Measurements from ENCODE around the gene DNM3.
A peak's percentile ranks its signal among the peaks of the same experiment; 100 is the strongest.

Gene DNM3

DNA sequence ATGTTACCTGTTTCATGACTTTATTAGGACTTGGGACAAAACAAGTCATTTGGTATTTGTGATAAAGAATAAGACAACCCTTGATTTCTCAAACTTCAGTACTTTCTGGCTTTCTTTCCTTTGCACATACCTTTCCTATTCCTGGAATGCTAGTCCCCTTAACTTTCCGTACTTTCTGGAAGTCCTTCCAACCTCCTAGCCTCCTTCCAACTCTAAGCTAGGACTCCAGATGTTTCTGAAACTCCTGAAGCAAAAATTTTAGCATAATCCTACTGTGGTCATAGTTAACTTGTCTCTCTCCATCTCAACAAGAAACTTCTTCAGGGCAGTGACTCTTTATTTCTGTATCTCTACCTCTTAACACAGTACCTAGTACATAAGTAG lies 559.4 kb downstream of the DNM3 start:
- DNase-seq (ENCODE audit: low read depth, low spot score) = no peak
- H3K4me3 ChIP-seq (ENCODE audit: low read length) = no peak overlapping the region

DNA sequence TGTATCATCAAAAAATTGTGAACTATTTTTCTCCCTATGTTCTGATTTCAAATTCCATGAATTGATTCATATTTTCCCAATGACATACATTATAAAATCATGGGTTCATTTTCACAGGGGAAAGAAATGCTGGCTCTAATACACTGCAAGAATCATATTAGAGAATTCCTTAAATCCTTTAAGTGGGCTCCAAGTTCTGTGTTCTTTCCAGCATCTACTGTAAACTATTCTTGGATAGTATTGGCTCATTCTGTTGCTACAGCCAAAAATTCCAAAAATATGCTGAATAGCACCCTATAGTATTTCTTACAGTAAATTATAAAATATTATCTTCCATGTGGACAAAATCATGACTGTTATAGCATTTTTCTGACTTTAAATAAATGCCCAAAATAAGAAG lies 560.2 kb downstream of the DNM3 start:
- H3K4me3 ChIP-seq (ENCODE audit: low read length) = no peak overlapping the region

DNA sequence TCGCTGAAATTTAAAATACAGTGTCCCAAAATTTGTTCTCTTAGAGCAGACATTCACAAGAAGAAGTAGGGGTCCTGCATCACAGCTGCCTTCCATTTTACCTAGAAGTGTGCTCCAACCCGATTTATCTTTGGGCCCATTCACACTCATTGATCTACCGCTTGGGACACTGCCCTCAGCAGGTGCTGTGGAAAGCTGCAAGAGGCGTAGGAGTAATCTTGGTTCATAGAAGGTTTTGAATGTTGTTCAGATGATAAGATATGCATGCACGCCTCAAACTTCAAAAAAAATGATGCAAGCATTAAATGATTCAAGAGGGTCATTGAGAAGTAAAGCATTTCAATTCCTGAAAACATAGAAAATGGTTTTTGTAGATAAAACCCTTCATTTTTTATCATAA lies 560.6 kb downstream of the DNM3 start:
- no peak overlapping the region for H3K4me3 ChIP-seq (ENCODE audit: low read length)
- no peak for DNase-seq (ENCODE audit: low read depth, low spot score)

More for the DNA sequence above, 560.2 kb downstream of the DNM3 start:
- no peak for DNase-seq (ENCODE audit: low read depth, low spot score)

DNA sequence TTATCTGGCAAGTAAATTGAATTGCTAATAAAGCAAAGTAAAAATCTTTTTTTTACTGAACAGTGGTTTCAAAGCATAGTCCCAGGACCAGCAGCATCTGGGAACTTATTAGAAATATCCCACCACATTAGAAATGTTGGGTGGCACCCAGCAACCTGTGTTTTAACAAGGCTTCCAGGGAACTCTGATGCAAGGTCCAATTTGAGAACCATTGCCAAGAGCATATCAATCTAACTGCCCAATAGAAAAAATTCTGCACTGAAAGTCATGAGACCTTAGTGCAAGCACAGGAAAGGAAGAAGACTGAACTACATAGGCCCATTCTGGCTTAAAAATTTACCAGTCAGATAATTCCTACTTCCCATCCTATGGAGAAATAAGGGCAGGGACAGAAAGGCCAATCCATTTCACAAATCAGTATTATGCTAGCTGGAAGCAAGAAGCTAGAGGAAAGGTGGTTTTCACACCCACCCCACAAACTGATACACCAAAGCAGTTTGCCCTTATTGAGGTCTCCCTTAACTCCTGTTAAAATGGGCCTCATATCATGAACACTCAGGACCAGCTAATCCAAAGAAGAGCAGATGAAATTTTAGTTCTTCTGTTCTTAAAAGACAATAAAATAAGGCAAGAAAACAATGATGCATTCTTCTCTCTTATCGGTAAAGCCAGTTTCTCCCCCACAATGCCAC lies 561.7 kb downstream of the DNM3 start:
- no peak overlapping the region for H3K4me3 ChIP-seq (ENCODE audit: low read length)
- no peak for DNase-seq (ENCODE audit: low read depth, low spot score)

DNA sequence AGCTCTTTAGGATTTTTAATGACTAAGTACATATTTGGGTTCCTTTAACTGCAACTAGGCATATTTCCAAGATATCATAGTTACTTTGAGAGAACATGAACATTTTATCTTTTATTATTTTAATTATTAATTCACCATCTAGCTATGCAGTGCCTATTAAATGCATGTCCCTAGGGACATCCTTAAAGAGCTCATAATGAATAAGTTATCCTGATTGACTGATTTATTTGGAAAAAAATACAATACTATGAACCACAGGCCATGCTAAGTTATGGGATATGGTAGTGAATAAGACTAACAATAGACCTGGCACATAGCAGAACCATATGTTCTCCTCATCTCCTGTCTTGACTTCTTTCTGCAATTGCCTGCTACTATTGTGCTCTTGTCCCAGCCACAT lies 562.8 kb downstream of the DNM3 start:
- no peak for DNase-seq (ENCODE audit: low read depth, low spot score)

DNA sequence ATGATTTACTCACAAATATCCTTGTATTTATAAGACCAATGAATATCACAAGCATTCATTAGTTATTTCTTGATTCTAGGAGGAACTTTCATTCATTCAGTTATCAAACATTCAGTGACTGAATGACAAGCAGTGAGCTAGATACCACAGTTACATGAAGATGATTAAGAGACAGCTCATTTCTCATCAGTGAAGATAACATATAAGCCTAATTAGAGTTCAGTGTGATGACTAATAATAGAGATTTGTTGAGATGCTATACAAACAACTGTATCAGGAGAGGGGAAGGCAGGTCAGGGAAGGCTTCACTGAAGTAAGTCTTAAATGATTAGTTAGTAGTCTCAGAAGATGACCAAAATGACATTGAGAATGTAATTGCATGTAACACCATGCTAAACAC lies 564.6 kb downstream of the DNM3 start:
- no peak overlapping the region for H3K4me3 ChIP-seq (ENCODE audit: low read length)
- DNase-seq (ENCODE audit: low read depth, low spot score) = no peak

More for the DNA sequence above, 562.8 kb downstream of the DNM3 start:
- H3K4me3 ChIP-seq (ENCODE audit: low read length) = no peak overlapping the region

DNA sequence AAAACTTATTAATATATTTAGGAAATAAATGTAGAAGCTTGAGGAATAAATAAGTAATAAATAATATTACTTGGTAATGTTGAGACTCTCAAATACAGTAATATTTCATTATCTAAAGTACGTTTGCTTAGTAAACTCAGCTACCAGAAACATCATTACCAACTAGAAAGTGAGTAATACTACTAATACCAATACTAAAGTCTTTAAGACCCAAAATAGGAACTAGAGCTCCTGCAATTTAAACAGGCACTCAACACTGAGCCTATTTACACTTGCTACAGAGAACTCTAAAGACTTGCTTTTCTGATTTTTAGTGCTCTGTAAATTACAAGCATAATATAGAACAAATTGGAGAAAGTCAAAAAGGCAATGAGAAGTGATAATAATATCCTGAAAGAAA lies 565.7 kb downstream of the DNM3 start:
- H3K4me3 ChIP-seq (ENCODE audit: low read length) = no peak overlapping the region
- no peak for DNase-seq (ENCODE audit: low read depth, low spot score)

DNA sequence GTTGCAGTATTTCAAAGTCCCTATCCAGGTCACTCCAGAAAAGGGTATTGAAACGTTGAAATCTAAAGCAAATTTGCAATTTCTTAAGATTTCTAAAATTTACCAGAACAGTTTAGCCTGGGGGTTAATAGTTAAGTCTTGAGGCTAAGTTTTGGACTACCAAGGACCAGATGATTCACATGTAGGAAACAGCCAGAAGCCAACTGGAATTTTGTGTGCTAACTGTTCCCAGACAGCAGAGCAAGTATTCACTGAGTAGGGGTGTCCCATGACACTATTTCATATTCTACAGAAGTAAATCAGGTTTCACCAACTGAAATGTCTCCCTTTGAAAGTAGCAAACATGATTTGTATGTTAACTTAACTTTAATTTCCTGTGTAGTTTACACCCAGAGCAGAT lies 567.7 kb downstream of the DNM3 start:
- DNase-seq (ENCODE audit: low read depth, low spot score) = no peak
- no peak overlapping the region for H3K4me3 ChIP-seq (ENCODE audit: low read length)

DNA sequence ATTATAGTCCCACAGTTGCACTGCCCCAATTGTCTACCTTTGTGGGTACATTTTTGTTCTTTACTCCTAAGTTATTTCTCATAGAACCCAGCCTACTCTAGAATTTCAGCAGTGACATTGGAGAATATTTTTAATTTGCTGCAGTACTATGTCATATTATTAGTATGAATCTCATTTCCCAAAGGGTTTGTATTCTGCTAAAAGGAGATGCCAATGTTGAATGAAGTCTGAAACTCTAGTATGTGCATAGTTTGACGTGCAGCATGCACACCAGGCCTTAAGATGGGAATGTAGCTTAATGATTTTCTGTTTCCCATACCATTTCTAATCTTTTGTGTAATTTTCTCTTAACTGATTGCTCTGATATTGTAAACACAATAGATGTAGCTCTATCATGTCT lies 568.7 kb downstream of the DNM3 start:
- no peak for DNase-seq (ENCODE audit: low read depth, low spot score)
- no peak overlapping the region for H3K4me3 ChIP-seq (ENCODE audit: low read length)

DNA sequence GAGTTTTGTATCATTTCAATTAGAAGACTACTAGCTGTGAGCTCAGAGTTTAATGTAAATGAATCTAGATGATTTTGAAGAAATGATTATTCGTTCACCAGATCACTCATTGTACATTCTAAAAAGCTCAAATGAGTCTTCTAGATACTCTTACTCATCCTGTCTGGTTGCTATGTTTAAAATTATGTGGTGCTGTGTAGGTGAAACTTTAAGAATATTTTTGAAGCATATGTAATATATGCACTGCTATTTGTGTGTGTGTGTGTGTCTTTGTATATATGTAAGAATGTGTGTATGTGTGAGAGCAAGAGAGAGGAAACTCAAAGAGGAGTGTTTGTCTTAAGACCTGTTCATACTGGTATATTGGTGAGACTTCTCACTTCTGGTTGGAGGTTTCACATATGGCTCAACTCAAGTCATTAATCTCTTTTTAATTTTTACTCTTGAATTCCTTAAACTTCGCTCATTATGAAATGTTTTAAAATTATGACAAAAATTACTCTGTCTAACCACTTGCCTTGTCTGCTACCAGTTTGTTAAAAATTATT lies 570.6 kb downstream of the DNM3 start:
- no peak for DNase-seq (ENCODE audit: low read depth, low spot score)
- no peak overlapping the region for H3K4me3 ChIP-seq (ENCODE audit: low read length)

DNA sequence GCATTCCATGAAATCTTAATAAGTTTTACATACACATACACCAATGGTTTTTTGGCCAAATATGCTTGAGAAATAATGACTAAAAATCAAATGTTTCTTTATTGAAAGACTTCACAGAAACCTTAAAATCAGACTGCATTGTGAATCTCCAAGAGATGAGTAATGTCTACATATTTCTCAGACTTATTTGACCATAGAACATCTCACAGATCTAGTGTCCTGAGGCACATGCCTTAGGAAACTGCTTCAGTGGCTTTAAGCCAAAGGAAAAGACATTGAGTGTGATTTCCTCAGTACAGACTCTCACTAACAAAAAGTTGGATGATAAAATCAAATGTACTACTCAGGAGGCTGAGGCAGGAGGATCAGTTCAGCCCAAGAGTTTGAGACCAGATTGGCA lies 573.0 kb downstream of the DNM3 start:
- no peak overlapping the region for H3K4me3 ChIP-seq (ENCODE audit: low read length)
- DNase-seq (ENCODE audit: low read depth, low spot score) = no peak

DNA sequence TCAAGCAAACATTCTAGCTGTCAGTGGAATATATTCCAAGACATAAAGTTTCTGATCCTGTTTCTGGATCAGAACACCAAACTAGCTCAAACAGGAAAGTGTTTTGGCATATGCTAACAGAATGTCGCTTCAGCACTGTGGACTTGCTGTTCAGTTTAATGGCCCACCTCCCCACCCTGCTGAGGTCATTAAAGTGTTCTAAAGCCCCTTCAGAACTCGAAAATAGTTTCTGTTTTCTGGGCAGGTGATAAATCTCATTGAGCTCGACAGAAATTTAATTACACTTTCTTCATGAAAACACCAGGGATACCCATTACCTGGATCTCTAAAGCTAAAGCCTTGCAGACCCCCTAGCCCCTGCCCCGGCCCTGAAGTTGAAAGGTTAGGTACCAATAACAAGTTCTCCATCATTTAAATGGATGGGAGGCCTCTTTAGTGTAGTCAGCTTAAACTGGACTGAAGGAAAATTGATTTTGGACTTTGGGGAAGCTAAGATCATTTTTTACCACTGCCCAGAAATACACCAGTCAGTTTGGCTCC lies 575.3 kb downstream of the DNM3 start:
- no peak overlapping the region for H3K4me3 ChIP-seq (ENCODE audit: low read length)
- DNase-seq (ENCODE audit: low read depth, low spot score) = no peak

DNA sequence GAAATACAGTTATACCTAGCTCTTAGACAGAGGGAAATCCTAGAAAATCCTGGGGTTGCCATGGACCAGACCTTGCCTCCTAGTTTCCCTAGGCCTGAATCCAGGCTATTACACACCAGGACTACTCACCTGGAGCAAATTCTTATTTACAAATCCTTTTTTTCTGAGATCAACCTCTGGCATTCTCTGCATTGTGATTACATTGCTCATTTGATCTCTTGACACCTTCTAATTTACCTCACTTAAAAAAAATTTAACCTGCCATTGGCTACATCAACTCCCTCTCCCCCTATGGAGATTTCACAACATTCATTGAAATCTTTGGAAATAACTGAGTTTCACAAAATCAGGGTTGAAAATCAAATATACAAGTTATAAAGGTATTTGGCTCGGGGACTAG lies 576.3 kb downstream of the DNM3 start:
- DNase-seq (ENCODE audit: low read depth, low spot score) = no peak

DNA sequence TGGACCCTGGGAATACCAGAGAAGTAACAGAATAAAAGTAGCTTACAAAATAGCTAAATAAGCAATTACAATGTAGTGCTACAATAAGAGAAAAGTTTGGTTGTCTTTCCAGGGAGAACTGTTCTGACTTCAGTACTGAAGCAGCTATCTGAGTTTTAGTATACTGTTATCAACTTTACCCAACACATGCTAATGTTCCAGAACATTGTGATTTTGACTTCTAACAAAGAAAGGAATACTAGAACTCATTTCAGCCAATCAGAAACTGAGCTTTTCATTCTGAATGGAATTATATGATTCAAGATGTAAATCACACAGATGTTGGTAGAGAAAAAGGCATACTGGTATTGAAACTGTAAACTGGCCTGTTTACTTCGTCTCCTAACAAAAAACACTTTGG lies 579.1 kb downstream of the DNM3 start, which contains the start of gene C1orf105:
TSS of gene C1orf105 (plus strand) at position 301 of the 400 bp plus-strand sequence. CDS start 201 bp downstream, outside the sequence.
- no peak within 1 kb of the TSS for H3K4me3 ChIP-seq (ENCODE audit: low read length)
- no peak for DNase-seq (ENCODE audit: low read depth, low spot score)

More for the DNA sequence above, 576.3 kb downstream of the DNM3 start:
- H3K4me3 ChIP-seq (ENCODE audit: low read length) = no peak overlapping the region

DNA sequence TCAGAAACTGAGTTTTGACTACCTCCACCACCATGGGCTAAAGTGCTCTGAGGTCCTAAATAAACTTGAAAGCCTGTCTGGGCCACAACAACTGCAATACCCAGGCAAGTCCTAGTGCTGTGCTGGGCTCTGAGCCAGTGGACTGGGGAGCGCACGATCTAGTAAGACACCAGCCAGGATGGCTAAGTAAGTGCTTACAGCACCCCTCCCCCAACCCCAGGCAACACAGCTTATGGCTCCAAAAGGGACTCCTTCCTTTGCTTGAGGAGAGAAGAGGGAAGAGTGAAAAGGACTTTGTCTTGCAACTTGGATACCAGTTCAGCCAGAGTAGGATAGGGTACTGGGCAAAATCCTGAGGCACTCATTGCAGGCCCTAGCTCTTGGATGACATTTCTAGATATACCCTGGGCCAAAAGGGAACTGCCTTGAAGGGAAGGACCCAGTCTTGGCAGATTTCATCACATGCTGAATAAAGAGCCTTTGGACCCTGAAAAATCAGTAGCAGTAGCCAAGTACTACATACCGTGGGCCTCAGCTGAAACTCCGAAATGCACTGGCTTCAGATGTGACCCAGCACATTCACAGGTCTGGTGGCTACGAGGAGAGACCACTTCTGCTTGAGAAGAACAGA lies 580.8 kb downstream of the DNM3 start:
- H3K4me3 ChIP-seq (ENCODE audit: low read length) = no peak overlapping the region
- no peak for DNase-seq (ENCODE audit: low read depth, low spot score)

DNA sequence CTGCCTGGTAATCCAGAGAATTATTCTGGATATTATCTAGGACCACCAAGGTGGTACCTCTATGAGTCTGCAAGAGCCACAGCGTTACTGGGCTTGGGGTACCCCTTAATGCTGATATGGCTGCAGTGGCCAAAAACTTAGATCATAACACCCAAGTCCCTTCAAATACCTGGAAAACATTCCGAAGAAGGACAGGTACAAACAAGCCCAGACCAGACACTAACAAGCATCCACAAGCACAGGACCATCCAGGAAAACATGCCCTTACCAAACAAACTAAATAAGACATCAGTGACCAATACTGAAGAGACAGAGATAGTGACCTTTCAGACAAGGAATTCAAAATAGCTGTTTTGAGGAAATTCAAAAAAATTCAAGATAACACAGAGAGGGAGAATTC lies 582.0 kb downstream of the DNM3 start:
- no peak overlapping the region for H3K4me3 ChIP-seq (ENCODE audit: low read length)
- no peak for DNase-seq (ENCODE audit: low read depth, low spot score)

DNA sequence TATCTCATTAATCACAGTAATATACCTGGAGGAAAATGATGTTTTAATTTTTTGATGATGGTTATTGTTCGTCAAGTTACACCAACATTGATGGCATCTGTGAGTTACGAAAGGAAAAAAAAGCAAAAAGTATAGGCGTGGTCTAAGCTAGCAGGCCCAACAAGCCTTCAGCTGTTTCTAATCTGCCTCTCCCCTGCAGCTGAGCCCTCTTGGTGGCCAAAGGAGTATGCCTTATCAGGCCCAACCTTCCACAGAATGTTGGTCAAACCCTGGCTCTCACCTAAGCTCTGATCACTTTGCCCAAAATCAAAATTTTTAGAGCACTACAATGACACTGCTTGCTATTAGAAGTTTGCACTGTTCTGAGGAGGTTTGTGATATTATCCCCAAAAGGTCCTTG lies 584.0 kb downstream of the DNM3 start:
- no peak for DNase-seq (ENCODE audit: low read depth, low spot score)
- no peak overlapping the region for H3K4me3 ChIP-seq (ENCODE audit: low read length)

DNA sequence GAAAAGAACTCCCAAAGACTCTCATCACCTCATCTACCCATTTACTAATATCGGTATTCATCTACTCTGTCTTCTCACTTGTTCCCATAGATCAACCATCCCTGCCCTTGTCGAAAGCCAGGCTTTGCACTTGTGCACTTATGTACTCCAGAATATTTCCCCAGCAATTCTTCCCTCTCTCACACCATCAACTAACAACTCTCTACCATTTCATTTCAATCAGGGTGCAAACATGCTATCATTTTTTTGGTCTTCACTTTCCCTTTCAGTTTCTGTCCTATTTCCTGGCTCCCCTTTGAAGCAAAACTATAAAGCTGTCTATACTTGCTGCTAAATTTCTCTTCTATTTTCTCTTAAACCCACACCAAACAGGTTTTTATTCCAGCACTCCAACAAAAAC lies 585.9 kb downstream of the DNM3 start:
- DNase-seq (ENCODE audit: low read depth, low spot score) = no peak
- no peak overlapping the region for H3K4me3 ChIP-seq (ENCODE audit: low read length)

DNA sequence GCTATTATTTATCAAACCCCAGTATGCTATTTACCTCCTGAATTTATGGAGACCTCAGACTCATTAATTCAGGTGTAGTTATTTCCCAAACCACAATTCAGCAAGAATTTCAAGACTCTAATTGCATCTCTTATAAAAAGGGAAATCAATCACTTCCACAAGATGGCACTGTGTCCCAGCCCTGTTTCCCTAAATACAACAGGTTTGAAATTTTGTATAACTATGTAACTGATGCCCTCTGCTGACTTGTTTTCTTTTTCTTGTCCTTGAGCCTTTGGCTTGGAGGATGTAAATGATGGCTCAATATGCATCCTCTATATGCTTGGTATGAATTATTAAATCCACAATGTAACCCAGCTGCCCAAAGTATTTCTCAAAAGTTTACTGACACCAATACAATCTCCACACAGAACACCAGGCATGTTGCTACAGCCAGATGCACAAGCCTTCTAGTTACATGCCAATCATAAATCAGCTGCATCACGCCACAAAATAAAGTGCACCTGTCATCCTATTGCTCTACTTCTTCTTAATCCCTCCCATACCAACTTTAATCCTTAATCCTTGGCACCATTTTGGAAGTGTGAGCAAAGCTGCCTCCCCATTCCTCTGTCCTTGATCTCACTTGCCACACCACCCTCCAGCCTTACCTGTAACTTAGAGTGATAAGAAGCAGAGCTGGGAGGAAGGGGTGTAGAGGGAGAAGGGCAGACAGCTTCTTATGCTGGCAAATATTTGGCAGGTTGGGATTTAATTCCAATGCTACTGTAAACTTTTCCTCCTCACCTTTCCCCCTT lies 588.2 kb downstream of the DNM3 start:
- H3K4me3 ChIP-seq (ENCODE audit: low read length) = no peak overlapping the region
- DNase-seq (ENCODE audit: low read depth, low spot score) = peak; percentile 77

DNA sequence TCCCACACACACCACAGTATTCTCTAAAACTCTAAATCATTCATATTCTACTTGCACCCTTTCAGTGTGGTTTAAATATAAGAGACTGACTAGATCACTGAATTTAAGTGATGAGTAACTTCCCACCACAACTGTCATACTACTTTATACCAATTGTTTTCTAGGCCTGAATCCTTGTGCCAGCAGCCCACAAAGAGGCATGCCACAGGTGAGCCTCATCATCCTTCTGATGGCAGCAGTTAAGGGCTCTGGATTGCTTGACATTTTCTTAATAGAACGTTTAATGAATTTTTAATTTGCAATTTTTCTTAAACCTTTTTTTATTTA lies 588.8 kb downstream of the DNM3 start:
- DNase-seq (ENCODE audit: low read depth, low spot score) = no peak
- no peak overlapping the region for H3K4me3 ChIP-seq (ENCODE audit: low read length)
